Neural cell (in vitro differentiated cells): ENCODE measurements around the gene TMEM127. TPM values are rescaled to one million over a fixed set of nuclear protein-coding genes. Genes with fewer than 3 reads are reported as not detected.

ENCODE experiments used
- H2AFZ ChIP-seq: fragments of 200-600, 300-800 bp; sonication (generic), shearing (Covaris generic); 2 replicates; pipeline ENCODE4 v1.6.0; 2014; ENCODE audit warnings: low read depth, mild to moderate bottlenecking, antibody characterized with exemption, low read length, moderate library complexity
- H3F3A ChIP-seq: fragments of 200-600 bp; shearing (Covaris generic); 2 replicates; pipeline ENCODE4 v1.6.1; 2016; ENCODE audit warnings: mild to moderate bottlenecking, moderate library complexity, mixed read lengths, antibody characterized with exemption, low read length; ENCODE audit not compliant: insufficient read depth, poor library complexity, severe bottlenecking
- H3K27ac ChIP-seq: fragments of 200-600, 300-800 bp; sonication (generic), shearing (Covaris generic); 2 replicates; pipeline ENCODE4 v1.5.1; 2014; ENCODE audit warnings: mild to moderate bottlenecking, low read length, moderate library complexity
- H3K27me3 ChIP-seq: fragments of 300-800, 200-600 bp; sonication (generic), shearing (Covaris generic); 2 replicates; pipeline ENCODE4 v1.6.0; 2014; ENCODE audit warnings: mild to moderate bottlenecking, low read depth, low read length, moderate library complexity; ENCODE audit not compliant: insufficient read depth
- H3K36me3 ChIP-seq: fragments of 300-800, 200-600 bp; sonication (generic), shearing (Covaris generic); 2 replicates; pipeline ENCODE4 v1.5.1; 2014; ENCODE audit warnings: mild to moderate bottlenecking, antibody characterized with exemption, low read length, moderate library complexity; ENCODE audit not compliant: insufficient read depth
- H3K4me2 ChIP-seq: fragments of 300-800, 200-600 bp; sonication (generic), shearing (Covaris generic); 2 replicates; pipeline ENCODE4 v1.6.0; 2014; ENCODE audit warnings: mild to moderate bottlenecking, low read length
- H3K4me3 ChIP-seq: fragments of 300-800, 200-600 bp; sonication (generic), shearing (Covaris generic); 2 replicates; pipeline ENCODE4 v1.5.1; 2014; ENCODE audit warnings: mild to moderate bottlenecking, low read length, moderate library complexity
- H3K79me2 ChIP-seq: fragments of 200-600 bp; shearing (Covaris generic); replicated peaks from 2 replicates; pipeline ENCODE4 v1.6.0; 2014; ENCODE audit warnings: mild to moderate bottlenecking, low read length, moderate library complexity; ENCODE audit not compliant: insufficient read depth
- H3K9ac ChIP-seq: fragments of 300-800, 200-600 bp; sonication (generic), shearing (Covaris generic); 2 replicates; pipeline ENCODE4 v1.6.1; 2016; ENCODE audit warnings: mild to moderate bottlenecking, low read length, mixed read lengths
- H3K9me2 ChIP-seq: fragments of 200-600 bp; shearing (Covaris generic); 2 replicates; pipeline ENCODE4 v1.6.1; 2016; ENCODE audit warnings: mild to moderate bottlenecking, low read length, mixed read lengths; ENCODE audit not compliant: insufficient read depth
- H3K9me3 ChIP-seq: fragments of 200-600, 300-800 bp; sonication (generic), shearing (Covaris generic); 2 replicates; pipeline ENCODE4 v1.6.1; 2016; ENCODE audit warnings: mild to moderate bottlenecking, mixed run types, low read length, moderate library complexity, mixed read lengths
- H4K20me1 ChIP-seq: fragments of 200-600 bp; shearing (Covaris generic); 2 replicates; pipeline ENCODE4 v1.6.1; 2016; ENCODE audit warnings: mild to moderate bottlenecking, mixed run types; ENCODE audit not compliant: insufficient read depth
- CTCF ChIP-seq: fragments of 450-650 bp; IDR thresholded peaks from 2 replicates; pipeline ENCODE4 v1.5.1; 2014; ENCODE audit warnings: antibody characterized with exemption, mild to moderate bottlenecking, moderate library complexity; ENCODE audit not compliant: poor library complexity, severe bottlenecking
- EP300 ChIP-seq: fragments of 450-650 bp; conservative IDR thresholded peaks from 2 replicates; pipeline ENCODE4 v1.6.1; 2014; ENCODE audit warnings: antibody characterized with exemption, mild to moderate bottlenecking, moderate library complexity; ENCODE audit not compliant: poor library complexity, severe bottlenecking
- EZH2 ChIP-seq: fragments of 200-600, 300-800 bp; shearing (Covaris generic), sonication (generic); IDR thresholded peaks from 2 replicates; pipeline ENCODE4 v1.6.1; 2014; ENCODE audit warnings: antibody characterized with exemption, low read length, borderline replicate concordance, mild to moderate bottlenecking; ENCODE audit not compliant: insufficient read depth, poor library complexity, severe bottlenecking
- MXI1 ChIP-seq: fragments of 450-650 bp; conservative IDR thresholded peaks from 2 replicates; pipeline ENCODE4 v1.6.1; 2014; ENCODE audit warnings: antibody characterized with exemption, mild to moderate bottlenecking; ENCODE audit not compliant: poor library complexity, severe bottlenecking
- POLR2AphosphoS5 ChIP-seq: IDR thresholded peaks from 2 replicates; pipeline ENCODE4 v1.6.1; 2012
- RAD21 ChIP-seq: fragments of 450-650 bp; conservative IDR thresholded peaks from 2 replicates; pipeline ENCODE4 v1.6.1; 2014; ENCODE audit warnings: antibody characterized with exemption, mild to moderate bottlenecking, moderate library complexity
- SMC3 ChIP-seq: fragments of 450-650 bp; conservative IDR thresholded peaks from 2 replicates; pipeline ENCODE4 v1.6.1; 2014; ENCODE audit warnings: antibody characterized with exemption, mild to moderate bottlenecking, moderate library complexity; ENCODE audit not compliant: poor library complexity
- TAF1 ChIP-seq: IDR thresholded peaks from 2 replicates; pipeline ENCODE4 v1.6.1; 2012; ENCODE audit warnings: low read depth
- polyA plus RNA-seq: library from polyadenylated mRNA; depleted of rRNA; stranded (reverse); fragments of >200 nt; gene quantifications from 2 replicates; pipeline ENCODE4 v1.2.3, GENCODE V29; 2014
- TF ChIP-seq, protein P1 (sequence below): IDR thresholded peaks from 2 replicates; pipeline ENCODE4 v1.6.1; 2012; ENCODE audit warnings: borderline replicate concordance

TMEM127 gene
- polyA plus RNA-seq, 1 donor from 2014 or later: 19.1 TPM

- no peaks in the 10 kb centered on the region for H3K36me3 ChIP-seq
- no peaks in the 10 kb centered on the region for H3F3A ChIP-seq
- TF ChIP-seq SMC3 (peak; percentile 52), TAF1 (no peak), EZH2 (no peak), RAD21 (no peak), POLR2AphosphoS5 (no peak), EP300 (no peak), CTCF (peak; percentile 42), MXI1 (no peak)
- TF ChIP-seq, protein P1, sequence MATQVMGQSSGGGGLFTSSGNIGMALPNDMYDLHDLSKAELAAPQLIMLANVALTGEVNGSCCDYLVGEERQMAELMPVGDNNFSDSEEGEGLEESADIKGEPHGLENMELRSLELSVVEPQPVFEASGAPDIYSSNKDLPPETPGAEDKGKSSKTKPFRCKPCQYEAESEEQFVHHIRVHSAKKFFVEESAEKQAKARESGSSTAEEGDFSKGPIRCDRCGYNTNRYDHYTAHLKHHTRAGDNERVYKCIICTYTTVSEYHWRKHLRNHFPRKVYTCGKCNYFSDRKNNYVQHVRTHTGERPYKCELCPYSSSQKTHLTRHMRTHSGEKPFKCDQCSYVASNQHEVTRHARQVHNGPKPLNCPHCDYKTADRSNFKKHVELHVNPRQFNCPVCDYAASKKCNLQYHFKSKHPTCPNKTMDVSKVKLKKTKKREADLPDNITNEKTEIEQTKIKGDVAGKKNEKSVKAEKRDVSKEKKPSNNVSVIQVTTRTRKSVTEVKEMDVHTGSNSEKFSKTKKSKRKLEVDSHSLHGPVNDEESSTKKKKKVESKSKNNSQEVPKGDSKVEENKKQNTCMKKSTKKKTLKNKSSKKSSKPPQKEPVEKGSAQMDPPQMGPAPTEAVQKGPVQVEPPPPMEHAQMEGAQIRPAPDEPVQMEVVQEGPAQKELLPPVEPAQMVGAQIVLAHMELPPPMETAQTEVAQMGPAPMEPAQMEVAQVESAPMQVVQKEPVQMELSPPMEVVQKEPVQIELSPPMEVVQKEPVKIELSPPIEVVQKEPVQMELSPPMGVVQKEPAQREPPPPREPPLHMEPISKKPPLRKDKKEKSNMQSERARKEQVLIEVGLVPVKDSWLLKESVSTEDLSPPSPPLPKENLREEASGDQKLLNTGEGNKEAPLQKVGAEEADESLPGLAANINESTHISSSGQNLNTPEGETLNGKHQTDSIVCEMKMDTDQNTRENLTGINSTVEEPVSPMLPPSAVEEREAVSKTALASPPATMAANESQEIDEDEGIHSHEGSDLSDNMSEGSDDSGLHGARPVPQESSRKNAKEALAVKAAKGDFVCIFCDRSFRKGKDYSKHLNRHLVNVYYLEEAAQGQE: no peak
- H3K79me2 ChIP-seq: peaks cover 24% of the 10 kb centered on the region
- H3K4me2 ChIP-seq: no peak overlapping the region
- H3K9ac ChIP-seq: no peak overlapping the region
- H3K27me3 ChIP-seq: no peaks in the 10 kb centered on the region
- peaks cover 4% of the 10 kb centered on the region for H4K20me1 ChIP-seq
- no peaks in the 10 kb centered on the region for H3K9me2 ChIP-seq
- H2AFZ ChIP-seq: no peak overlapping the region
- H3K27ac ChIP-seq: no peak overlapping the region
- no peak overlapping the region for H3K4me3 ChIP-seq
- no peaks in the 10 kb centered on the region for H3K9me3 ChIP-seq
These were observed 5.2 kb downstream of the TMEM127 start for GRCh38 chr2:96260387-96261260.

- no peaks in the 10 kb centered on the region for H3K9me3 ChIP-seq
- H4K20me1 ChIP-seq: peaks cover 4% of the 10 kb centered on the region
- no peaks in the 10 kb centered on the region for H3K27me3 ChIP-seq
- no peaks in the 10 kb centered on the region for H3K9me2 ChIP-seq
- H3K4me3 ChIP-seq: no peak overlapping the region
- TF ChIP-seq EZH2 (no peak), TAF1 (no peak), CTCF (no peak), POLR2AphosphoS5 (no peak), RAD21 (no peak), EP300 (no peak), MXI1 (no peak), SMC3 (no peak)
- TF ChIP-seq, protein P1: no peak
- H3K4me2 ChIP-seq: no peak overlapping the region
- H3K27ac ChIP-seq: no peak overlapping the region
- no peaks in the 10 kb centered on the region for H3K36me3 ChIP-seq
- H3K9ac ChIP-seq: no peak overlapping the region
- peaks cover 21% of the 10 kb centered on the region for H3K79me2 ChIP-seq
- no peak overlapping the region for H2AFZ ChIP-seq
- H3F3A ChIP-seq: no peaks in the 10 kb centered on the region
These were observed 6.3 kb downstream of the TMEM127 start for GRCh38 chr2:96259497-96259921.
